ENCODE results near the gene FAM184A. TPM values are rescaled to one million over a fixed set of nuclear protein-coding genes. Genes with fewer than 3 reads are reported as not detected.

Gene FAM184A
- total and polyA plus RNA-seq, 2 donors (not counting 3 experiments of a cell fraction or from before 2014, with no cell fraction given) = 0.04 to 0.84 TPM

GRCh38 chr6:119043783-119044182 lies 34.7 kb downstream of the FAM184A start:
- TF ChIP-seq EZH2 (IDR thresholded peaks at IDR 0.05; ENCODE audit: borderline replicate concordance, low read depth, low read length, severe bottlenecking) = no peak
- no peak for TF ChIP-seq MYC (IDR thresholded peaks at IDR 0.05; ENCODE audit: low read depth, low read length)
- TF ChIP-seq POLR2A (IDR thresholded peaks at IDR 0.05; ENCODE audit: low read depth, low read length) = no peak
- TF ChIP-seq JUN (IDR thresholded peaks at IDR 0.05; ENCODE audit: borderline replicate concordance, insufficient read depth, insufficient read length, low read depth) = no peak
- no peak for TF ChIP-seq POLR2AphosphoS5 (IDR thresholded peaks at IDR 0.05; ENCODE audit: insufficient read depth, low read depth, low read length)
- no peak for TF ChIP-seq CTCF (IDR thresholded peaks at IDR 0.05; ENCODE audit: extremely low read depth in 1 of 2, insufficient read depth in 1 of 2, low read depth in 1 of 2, low read length in 2 of 2)
- no peak for TF ChIP-seq MAX (IDR thresholded peaks at IDR 0.05; ENCODE audit: insufficient read depth, insufficient read length)
- TF ChIP-seq FOS (IDR thresholded peaks at IDR 0.05; ENCODE audit: borderline replicate concordance, insufficient read depth, low read length) = no peak
- TF ChIP-seq GATA2 (IDR thresholded peaks at IDR 0.05; ENCODE audit: insufficient read depth, insufficient read length, low read depth, low read length) = no peak
- Histone ChIP-seq H3K79me2 (ENCODE audit: control insufficient read depth, insufficient read depth, low read length) (no peaks in the 10 kb centered on the region), H3K9me1 (replicated peaks; ENCODE audit: control insufficient read depth, extremely low read depth, insufficient read depth, low read length) (no peaks in the 10 kb centered on the region), H3K9me3 (replicated peaks; ENCODE audit: control insufficient read depth, insufficient read depth, low read length) (no peaks in the 10 kb centered on the region), H3K4me3 (replicated peaks in 1 of 3; ENCODE audit: insufficient read depth in 1 of 3, low read depth in 1 of 3, low read length in 3 of 3) (no peak overlapping the region), H2AFZ (ENCODE audit: low read depth, low read length) (no peak overlapping the region), H3K9ac (replicated peaks; ENCODE audit: extremely low read depth, insufficient read depth, low read length) (no peak overlapping the region), H3K27ac (ENCODE audit: insufficient read depth, low read depth, low read length) (no peak overlapping the region), H3K4me1 (ENCODE audit: control insufficient read depth, extremely low read depth, insufficient read depth, low read length) (no peaks in the 10 kb centered on the region), H3K36me3 (ENCODE audit: control insufficient read depth in 2 of 2, extremely low read depth in 1 of 2, insufficient read depth in 2 of 2, low read length in 2 of 2) (no peaks in the 10 kb centered on the region), H4K20me1 (replicated peaks; ENCODE audit: control insufficient read depth, extremely low read depth, insufficient read depth, low read length) (no peaks in the 10 kb centered on the region), H3K4me2 (ENCODE audit: insufficient read depth, low read length) (no peak overlapping the region), H3K27me3 (ENCODE audit: control insufficient read depth in 2 of 2, insufficient read depth in 2 of 2, low read length in 2 of 2) (no peaks in the 10 kb centered on the region)
- no TSS peak for BruUV-seq (replicated peaks)
- CTCF ChIA-PET = interaction anchor here (1.1 to 1.3 kb wide), 2 partner anchors 10 to 67 kb away, joined by 3 read pairs; no protein-coding TSS in a partner anchor
- POLR2A ChIA-PET = no interaction called here
- DNase-seq (ENCODE audit: low read depth, low spot score) (no peak), FAIRE-seq (no peak)
- intact Hi-C loops (cut with micrococcal nuclease) (no loop called here), dilution Hi-C loops (cut with MboI; ENCODE audit: extremely low pct_ligation_motif_present, low sequenced_read_pairs) (no loop called here)

All from endothelial cell of umbilical vein (primary cell).